PC-9 (cell line): ENCODE data around the gene FOXJ3.

Experiments used
- CTCF ChIP-seq: fragments of 200-600 bp; sonication (generic); conservative IDR thresholded peaks from 2 replicates; pipeline ENCODE4 v1.6.1; 2017; ENCODE audit warnings: mixed run types, antibody characterized with exemption, mild to moderate bottlenecking, moderate library complexity
- EZH2 ChIP-seq: fragments of 200-600 bp; sonication (generic); IDR thresholded peaks from 2 replicates; pipeline ENCODE4 v1.8.0; 2017; ENCODE audit warnings: antibody characterized with exemption, low read depth

DNA sequence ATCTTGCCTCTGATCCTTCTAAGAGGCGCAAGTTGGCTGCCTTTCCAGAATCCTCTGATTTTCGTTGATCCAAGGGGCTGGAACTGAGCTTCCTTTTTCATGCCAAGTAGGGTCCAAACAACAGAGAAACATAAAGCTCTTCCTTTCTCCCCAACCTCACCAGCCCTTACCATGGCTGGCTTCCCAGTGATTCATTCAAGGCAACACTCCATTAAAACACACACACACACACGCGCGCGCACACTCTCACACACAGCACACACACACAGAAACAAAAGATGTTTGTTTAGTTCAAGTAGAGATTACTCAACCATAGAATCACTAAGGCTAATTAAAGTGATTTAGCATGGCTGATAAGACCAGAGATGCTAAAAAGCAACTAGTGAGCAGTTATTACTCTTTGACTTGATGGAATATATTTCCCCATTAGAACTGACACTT, 157.5 kb downstream of the FOXJ3 start:
- no peak for TF ChIP-seq CTCF
- no peak for TF ChIP-seq EZH2
